ENCODE data around the gene LPO. TPM values are rescaled to one million over a fixed set of nuclear protein-coding genes. Genes with fewer than 3 reads are reported as not detected.

The LPO gene
- total RNA-seq, 2 donors from 2014 or later, result not detected

DNA sequence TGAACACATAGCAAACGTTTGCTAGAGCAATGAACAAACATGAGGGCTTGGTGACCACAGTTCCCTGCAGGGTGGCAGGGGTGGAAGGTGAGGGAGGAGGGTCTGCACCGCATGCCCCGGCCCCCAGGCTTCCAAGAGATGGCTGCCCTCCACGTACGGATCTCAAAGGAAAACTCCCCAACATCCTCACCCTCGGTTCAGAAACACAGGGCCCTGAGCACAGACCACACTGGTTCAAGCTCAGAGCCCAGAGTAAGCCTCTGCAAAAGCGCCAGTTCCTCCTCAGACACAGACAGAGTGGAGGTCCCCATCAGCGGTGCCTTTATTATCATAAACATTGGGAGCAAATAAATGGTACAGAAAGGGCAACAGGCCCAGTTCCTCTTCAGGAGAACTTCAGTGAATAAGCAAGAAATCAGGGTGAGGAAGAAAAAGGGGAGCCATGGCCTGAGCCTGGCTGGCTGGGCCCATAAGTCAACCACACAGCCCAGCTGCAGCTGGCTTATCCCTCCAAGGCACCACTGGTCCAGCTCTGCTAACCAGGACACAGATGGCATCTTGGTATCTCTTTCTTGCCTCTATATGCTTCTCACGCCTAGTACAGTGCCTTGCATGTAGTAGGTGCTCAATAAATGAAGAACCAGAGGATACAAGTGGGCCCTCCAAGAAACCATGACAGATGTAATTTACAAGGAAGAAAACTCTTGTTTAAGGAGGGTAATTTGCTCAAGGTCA lies 31.3 kb downstream of the LPO start:
- intact Hi-C loops (cut with DNase I), result no loop called here
- Histone ChIP-seq H3K27ac (no peak overlapping the region), H3K27me3 (no peaks in the 10 kb centered on the region), H3K4me3 (no peak overlapping the region), H3K36me3 (replicated peaks in 1 of 2; ENCODE audit: insufficient read depth in 1 of 2, low read depth in 2 of 2) (no peaks in the 10 kb centered on the region), H3K4me1 (no peaks in the 10 kb centered on the region), H3K9me3 (no peaks in the 10 kb centered on the region)
- no peak for TF ChIP-seq POLR2A (IDR thresholded peaks at IDR 0.05)
- TF ChIP-seq, protein P1, sequence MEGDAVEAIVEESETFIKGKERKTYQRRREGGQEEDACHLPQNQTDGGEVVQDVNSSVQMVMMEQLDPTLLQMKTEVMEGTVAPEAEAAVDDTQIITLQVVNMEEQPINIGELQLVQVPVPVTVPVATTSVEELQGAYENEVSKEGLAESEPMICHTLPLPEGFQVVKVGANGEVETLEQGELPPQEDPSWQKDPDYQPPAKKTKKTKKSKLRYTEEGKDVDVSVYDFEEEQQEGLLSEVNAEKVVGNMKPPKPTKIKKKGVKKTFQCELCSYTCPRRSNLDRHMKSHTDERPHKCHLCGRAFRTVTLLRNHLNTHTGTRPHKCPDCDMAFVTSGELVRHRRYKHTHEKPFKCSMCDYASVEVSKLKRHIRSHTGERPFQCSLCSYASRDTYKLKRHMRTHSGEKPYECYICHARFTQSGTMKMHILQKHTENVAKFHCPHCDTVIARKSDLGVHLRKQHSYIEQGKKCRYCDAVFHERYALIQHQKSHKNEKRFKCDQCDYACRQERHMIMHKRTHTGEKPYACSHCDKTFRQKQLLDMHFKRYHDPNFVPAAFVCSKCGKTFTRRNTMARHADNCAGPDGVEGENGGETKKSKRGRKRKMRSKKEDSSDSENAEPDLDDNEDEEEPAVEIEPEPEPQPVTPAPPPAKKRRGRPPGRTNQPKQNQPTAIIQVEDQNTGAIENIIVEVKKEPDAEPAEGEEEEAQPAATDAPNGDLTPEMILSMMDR (IDR thresholded peaks at IDR 0.05), result no peak
- ATAC-seq (no peak), DNase-seq (no peak)
- WGBS, 2 donors, result 70 to 71% methylated on average over 7 to 9 of the region's 9 CpGs

- no peaks in the 10 kb centered on the region for H3K4me1 ChIP-seq
- TF ChIP-seq, protein P1 (IDR thresholded peaks at IDR 0.05), result no peak
- TF ChIP-seq POLR2A (IDR thresholded peaks at IDR 0.05), result no peak
- no peak overlapping the region for H3K27ac ChIP-seq
- H3K36me3 ChIP-seq (replicated peaks in 1 of 2; ENCODE audit: insufficient read depth in 1 of 2, low read depth in 2 of 2), result no peaks in the 10 kb centered on the region
- no peak for ATAC-seq
- intact Hi-C loops (cut with DNase I), result no loop called here
- no peaks in the 10 kb centered on the region for H3K27me3 ChIP-seq
- no peaks in the 10 kb centered on the region for H3K9me3 ChIP-seq
- no peak overlapping the region for H3K4me3 ChIP-seq
- 71 to 76% methylated on average over 13 to 15 of the region's 15 CpGs for WGBS, 2 donors
- no peak for DNase-seq
Observed at GRCh38 chr17:58270476-58271215, 32.3 kb downstream of the LPO start.

DNA sequence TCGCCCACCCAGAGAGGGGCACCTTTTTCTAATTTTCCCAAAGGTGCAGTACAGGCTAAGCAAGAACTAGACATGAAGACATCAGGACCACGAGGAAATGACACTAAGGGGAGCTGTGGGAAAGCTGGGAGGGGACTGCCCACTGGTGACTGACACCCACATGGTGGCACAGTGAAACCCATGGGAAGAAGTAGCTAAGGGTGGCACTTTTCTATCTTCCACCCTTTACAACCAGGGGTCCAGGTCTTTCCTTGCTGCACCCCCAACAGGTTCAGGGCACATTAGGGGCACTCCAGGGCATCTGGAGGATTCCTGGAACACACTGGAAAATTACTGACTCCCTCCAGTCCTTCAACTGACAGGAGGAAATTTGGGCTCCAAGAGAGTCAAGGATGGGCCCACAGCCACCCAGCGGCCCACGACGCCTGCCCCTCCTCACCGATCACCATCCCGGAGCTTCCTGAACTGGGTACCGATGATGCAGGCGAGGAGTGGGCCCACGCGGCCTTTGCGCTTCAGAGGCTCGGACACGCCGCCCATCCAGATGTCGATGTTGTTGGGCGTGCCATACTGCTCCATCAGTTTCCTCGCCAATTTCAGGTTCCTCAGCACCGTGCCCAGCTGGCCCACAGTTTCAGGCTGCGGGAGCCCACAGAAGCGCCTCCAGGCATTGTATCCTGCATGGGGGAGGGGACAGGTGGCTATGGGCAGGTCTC lies 33.0 kb downstream of the LPO start:
- DNase-seq, result no peak
- 80% methylated on average over 6 to 21 of the region's 21 CpGs for WGBS, 2 donors
- H3K27ac ChIP-seq, result no peak overlapping the region
- no peak for TF ChIP-seq POLR2A (IDR thresholded peaks at IDR 0.05)
- TF ChIP-seq, protein P1 (IDR thresholded peaks at IDR 0.05), result no peak
- no peaks in the 10 kb centered on the region for H3K36me3 ChIP-seq (replicated peaks in 1 of 2; ENCODE audit: insufficient read depth in 1 of 2, low read depth in 2 of 2)
- H3K4me1 ChIP-seq, result no peaks in the 10 kb centered on the region
- intact Hi-C loops (cut with DNase I), result no loop called here
- H3K27me3 ChIP-seq, result no peaks in the 10 kb centered on the region
- H3K4me3 ChIP-seq, result no peak overlapping the region
- no peak for ATAC-seq
- no peaks in the 10 kb centered on the region for H3K9me3 ChIP-seq

DNA sequence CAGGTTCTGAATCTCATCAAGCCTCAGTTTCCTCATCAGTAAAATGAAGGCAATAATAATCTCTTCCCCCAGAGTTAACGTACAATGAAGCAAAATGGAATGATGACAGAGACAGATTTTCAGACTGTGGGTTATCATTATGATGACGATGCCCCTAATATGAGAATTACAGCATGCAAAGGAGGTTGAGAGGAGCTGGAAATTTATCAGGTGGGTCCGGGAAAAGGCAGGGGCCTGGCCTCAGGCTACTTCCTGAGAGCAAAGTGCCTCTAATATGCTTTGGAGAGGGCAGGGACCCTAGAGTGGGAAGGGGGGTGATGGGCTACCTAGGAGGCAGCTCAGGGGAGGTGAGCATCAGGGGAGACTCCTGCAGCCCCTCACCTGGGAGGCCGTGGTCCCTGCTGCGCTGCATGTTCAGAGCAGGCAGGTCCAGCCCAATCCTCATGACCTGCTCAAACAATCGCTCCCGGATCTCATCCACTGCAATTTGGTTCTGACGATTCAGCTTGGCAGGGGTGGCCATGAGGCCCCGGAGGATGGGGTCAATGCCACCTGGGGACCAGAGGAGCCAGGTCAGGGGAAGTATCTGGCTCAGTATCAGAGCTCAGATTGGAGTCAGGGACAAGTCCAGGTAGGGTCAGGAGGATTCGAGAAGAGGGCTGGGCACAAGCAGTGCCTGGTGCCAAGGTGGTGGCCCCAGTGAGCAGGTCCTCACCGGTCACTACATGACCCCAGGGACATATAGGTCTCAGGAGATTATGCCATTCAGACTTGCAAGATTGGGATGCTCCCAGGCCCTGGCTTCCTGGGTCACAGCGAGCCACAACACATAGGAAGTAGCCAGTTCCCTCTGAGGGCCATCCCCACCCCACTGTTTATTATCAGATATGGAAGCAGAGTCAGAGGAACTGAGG lies 34.2 kb downstream of the LPO start:
- DNase-seq (no peak), ATAC-seq (no peak)
- no peaks in the 10 kb centered on the region for H3K27me3 ChIP-seq
- H3K36me3 ChIP-seq (replicated peaks in 1 of 2; ENCODE audit: insufficient read depth in 1 of 2, low read depth in 2 of 2), result no peaks in the 10 kb centered on the region
- H3K4me1 ChIP-seq, result no peaks in the 10 kb centered on the region
- H3K27ac ChIP-seq, result no peak overlapping the region
- TF ChIP-seq, protein P1 (IDR thresholded peaks at IDR 0.05), result no peak
- TF ChIP-seq POLR2A (IDR thresholded peaks at IDR 0.05), result no peak
- H3K4me3 ChIP-seq, result no peak overlapping the region
- intact Hi-C loops (cut with DNase I), result no loop called here
- WGBS, 2 donors, result 59 to 62% methylated on average over 7 to 10 of the region's 12 CpGs
- no peaks in the 10 kb centered on the region for H3K9me3 ChIP-seq

Measured in body of pancreas (tissue), 4 donors.